Tongue (tissue), 2 donors: ENCODE data around the gene PAOX. TPM values are rescaled to one million over a fixed set of nuclear protein-coding genes. Genes with fewer than 3 reads are reported as not detected.
A peak's percentile ranks its signal among the peaks of the same experiment; 100 is the strongest.

ENCODE experiments used
- DNase-seq: peaks from one replicate; pipeline ENCODE4 v3.0.0-alpha.2; 2015
- total RNA-seq: library from RNA; depleted of rRNA; stranded (reverse); fragments of >200 nt; gene quantifications from one replicate; pipeline ENCODE4 v1.2.3, GENCODE V29; 2014

PAOX gene
- total RNA-seq, 1 donor from 2014 or later: 8.0 TPM

GRCh38 chr10:133388236-133388972 lies 9.3 kb downstream of the PAOX start:
- DNase-seq: no peak

DNA sequence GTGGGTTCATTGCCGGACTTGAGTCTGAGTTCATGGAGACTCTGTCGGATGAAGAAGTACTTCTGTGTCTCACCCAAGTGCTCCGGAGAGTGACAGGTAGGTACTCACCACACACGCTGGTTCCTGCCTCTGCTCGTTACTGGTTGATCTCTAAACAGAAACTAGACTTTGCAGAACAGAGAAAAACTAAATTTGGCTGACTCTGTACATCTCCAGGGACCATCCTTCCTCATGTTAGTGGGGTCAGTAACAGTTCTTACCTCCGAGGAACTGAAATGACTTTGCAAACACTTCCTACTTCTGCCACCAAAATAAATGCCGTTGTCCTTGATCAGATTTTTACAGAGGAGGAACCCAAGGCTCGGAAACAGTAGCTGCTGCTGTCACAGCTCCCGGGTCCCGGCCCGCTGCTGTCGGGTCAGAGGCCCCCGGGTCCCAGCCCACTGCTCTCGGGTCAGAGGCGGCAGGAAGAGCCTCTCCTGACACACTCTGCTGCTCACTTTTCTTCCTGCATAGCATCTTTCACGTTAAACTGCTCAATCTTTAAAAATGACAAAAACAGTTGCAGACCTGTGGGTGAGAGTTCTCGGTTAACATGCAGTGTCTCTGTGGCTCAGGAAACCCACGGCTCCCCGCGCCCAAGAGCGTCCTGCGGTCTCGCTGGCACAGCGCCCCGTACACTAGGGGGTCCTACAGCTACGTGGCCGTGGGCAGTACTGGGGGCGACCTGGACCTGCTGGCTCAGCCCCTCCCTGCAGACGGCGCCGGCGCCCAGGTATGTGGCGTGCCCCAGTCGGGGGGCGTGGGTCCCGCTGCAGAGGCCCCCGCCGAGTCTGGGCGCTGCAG lies 10.1 kb downstream of the PAOX start:
- DNase-seq: no peak

DNA sequence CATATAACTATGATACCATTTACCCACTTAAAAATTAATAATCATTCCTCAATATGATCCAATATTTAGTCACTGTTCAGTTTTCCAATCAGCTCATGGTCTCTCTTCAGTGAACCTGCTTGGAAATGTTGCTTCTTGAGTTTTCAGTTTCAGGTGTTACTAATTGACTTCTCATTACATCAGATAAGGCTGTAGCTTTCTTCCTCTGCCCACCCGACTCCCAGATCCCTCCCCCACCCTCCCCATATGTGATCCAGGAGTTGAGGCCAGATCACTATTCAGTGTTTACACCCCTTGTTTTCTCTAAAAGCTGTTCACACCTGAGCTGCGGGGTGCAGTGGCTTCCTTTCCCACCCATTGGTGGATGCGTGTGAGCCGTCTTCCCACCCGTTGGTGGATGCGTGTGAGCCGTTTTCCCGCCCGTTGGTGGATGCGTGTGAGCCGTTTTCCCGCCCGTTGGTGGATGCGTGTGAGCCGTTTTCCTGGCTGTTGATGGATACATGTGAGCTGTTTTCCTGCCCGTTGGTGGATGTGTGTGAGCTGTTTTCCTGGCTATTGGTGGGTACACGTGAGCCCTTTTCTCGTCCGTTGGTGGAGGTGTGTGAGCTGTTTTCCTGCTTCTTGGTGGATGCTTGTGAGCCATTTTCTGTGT lies 11.7 kb downstream of the PAOX start:
- DNase-seq: no peak

DNA sequence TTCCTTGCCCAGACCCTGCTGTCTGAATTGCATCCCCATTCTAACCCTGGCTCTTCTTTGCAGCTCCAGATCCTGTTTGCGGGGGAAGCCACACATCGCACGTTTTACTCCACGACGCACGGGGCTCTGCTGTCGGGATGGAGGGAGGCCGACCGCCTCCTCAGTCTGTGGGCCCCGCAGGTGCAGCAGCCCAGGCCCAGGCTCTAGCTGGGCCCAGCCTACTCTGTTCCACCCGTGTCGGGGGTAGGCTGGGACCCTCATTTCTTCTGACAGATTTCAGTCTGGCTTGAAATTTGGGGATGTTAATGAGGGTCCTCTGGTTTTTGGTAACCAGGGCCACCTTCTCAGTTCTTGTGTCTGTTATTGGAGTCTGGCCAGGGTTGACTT lies 12.2 kb downstream of the PAOX start:
- no peak for DNase-seq

- no peak for DNase-seq
Observed at GRCh38 chr10:133391761-133392518, 12.9 kb downstream of the PAOX start.

GRCh38 chr10:133393401-133394063 lies 14.5 kb downstream of the PAOX start:
- DNase-seq: no peak

DNA sequence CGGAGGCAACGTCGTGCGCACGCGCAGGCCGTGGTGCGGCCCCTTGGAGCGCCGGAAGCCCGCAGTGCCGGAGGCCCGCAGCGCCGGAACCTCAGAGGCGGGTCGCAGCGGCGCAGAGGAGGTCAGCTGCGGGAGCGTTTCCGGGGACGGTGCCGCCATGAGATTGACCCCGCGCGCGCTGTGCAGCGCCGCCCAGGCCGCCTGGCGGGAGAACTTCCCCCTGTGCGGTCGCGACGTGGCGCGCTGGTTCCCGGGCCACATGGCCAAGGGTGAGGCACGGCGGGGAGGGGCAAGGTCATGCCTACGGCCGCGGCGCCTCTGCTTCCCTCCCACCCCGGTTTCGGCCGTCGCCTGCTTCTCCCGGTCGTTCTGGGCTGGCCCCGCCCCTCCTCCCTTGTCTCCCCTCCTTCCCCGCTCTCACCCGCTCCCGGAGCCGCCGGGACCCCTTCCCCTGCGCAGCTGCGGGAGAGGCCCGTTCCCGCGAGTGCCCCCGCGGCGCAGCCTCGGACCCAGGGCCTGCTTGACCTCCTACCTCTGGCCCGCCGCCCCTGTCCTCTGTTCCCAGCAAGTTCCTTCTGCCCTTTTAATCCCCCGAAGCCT lies 15.1 kb downstream of the PAOX start, which contains the start of gene MTG1:
Gene MTG1 (plus strand): TSS at position 94 of the 600 bp plus-strand sequence. CDS start 64 bp downstream, at position 158.
- DNase-seq: peak; percentile 98

DNA sequence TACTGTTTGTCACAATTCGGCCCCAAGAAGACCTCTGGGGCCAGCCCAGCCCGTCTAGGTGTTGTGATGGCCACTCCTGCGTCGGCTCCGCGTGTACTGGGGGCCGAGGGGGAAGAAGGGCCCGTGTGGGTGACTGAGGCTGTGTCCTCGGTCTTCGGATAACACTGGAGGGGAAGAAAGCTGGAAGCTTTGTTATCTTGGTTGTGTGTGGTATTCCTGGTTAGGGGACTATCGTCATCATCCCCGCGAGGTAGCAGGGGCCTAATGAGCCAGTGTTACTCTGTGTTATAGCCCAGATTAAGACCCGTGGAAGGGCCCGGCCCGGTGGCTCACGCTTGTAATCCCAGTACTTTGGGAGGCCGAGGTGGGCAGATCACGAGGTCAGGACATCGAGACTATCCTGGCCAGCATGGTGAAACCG lies 15.7 kb downstream of the PAOX start:
- DNase-seq: no peak

GRCh38 chr10:133396035-133396624 lies 17.1 kb downstream of the PAOX start:
- no peak for DNase-seq

DNA sequence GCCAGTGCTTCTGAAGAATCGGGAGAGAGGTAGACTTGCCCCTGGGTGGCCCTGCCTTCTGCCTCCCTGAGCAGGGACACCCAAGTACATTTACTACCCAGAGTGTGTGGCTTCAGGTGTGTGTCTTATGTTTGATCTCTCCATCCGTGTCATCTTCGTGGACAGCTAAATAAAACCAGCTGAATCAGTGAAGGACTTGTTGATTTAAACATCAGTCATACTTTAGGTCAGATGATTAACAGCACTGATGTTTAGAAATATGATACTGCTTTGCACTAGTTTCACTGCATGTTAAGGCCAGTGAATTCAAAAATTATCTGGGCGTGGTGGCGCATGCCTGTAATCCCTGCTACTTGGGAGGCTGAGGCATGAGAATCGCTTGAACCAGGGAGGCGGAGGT lies 18.9 kb downstream of the PAOX start:
- no peak for DNase-seq

DNA sequence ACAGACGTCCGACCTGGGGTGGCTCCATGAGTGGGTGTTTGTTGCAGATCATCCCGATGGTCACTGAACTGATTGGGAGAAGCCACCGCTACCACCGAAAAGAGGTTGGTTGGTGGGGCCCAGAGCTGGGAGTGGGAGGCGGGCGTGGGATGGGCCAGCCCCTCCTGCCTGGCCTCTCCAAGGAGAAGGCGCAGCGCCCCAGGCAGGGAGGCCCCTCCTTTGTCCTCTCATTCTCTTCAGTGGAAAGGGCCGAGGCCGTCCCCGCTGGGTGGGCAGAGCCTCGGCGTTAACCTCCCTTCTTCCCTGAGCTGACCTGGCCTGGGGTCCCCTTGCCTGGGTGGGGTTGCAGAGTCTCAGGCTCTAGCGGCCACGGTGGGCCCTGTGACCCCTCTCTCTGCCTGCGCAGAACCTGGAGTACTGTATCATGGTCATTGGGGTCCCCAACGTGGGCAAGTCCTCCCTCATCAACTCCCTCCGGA lies 20.1 kb downstream of the PAOX start:
- DNase-seq: no peak

- DNase-seq: no peak
Observed at GRCh38 chr10:133400624-133401424, 21.8 kb downstream of the PAOX start.

- DNase-seq: no peak
Observed at GRCh38 chr10:133401500-133401899, 22.4 kb downstream of the PAOX start.

GRCh38 chr10:133401981-133402725 lies 23.1 kb downstream of the PAOX start:
- DNase-seq: no peak

DNA sequence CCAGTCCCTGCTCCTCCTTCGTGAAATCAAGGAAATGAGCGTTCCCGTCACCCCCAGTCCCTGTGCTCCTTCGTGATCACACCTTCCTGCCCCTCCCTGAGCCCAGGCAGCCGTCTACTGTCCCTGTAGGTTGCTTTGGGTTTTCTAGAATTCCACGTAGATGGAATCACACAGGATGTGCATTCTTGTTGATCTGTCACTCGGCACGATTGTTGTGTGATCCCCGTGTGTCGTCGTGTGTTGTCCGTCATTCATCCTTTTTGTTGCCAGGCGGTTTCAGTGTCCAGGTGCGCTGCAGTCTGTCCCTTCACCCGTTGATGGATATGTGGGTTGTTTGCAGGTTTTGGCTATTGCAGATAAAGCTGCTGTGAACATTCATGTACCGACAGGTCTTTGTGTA lies 24.3 kb downstream of the PAOX start:
- no peak for DNase-seq

DNA sequence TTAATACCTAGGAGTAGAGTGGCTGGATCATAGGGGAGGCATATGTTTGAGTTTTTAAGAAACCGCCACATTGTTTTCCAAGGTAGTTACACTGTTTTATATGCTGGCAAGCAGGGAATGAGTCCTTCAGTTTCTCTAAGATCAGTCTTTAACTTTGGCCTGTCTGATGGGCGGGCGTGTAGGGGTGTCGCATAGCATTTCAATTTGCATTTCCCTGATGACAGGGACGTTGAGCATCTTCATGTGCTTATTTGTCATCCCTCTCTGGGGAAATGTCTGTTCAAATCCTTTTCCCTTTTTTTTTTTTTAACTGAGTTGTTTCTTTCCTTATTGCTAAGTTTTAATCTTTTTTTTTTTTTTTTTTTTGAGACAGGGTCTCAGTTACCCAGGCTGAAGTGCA lies 24.7 kb downstream of the PAOX start:
- no peak for DNase-seq

DNA sequence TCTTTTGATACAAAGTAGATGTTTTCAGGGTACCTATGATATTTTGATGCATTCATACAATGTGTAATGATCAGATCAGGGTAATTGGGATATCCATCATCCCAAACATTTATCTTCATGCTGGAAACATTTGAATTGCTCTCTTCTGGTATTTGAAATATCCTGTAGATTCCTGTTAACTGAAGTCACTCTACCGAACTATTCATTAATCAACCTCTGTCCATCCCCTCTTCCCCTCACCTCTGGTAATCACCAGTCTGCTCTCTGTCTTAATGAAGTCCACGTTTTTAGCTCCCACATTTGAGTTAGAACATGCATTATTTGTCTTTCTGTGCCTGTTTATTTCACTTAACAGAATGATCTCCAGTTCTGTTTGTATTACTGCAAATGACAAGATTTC lies 26.2 kb downstream of the PAOX start:
- DNase-seq: no peak

- no peak for DNase-seq
Observed at GRCh38 chr10:133405844-133406527, 26.9 kb downstream of the PAOX start.
